Adrenal gland (tissue), 12 donors: ENCODE measurements around the gene ROR2. TPM values are rescaled to one million over a fixed set of nuclear protein-coding genes. Genes with fewer than 3 reads are reported as not detected.
A peak's percentile ranks its signal among the peaks of the same experiment; 100 is the strongest.

Experiments used
- DNase-seq, 7 donors: peaks; one replicate each; pipeline ENCODE4 v3.0.0-alpha.2; 2019 to 2020
- H3K27ac ChIP-seq, 5 donors: fragments of 200-600 bp; sonication (generic) in 4 of 5; 1 replicate in 3 of 5; 2 replicates in 2 of 5; pipeline versions ENCODE4 v1.5.1 to v1.8.0; 2016 to 2020; ENCODE audit warnings: mild to moderate bottlenecking in 1 of 5
- H3K27me3 ChIP-seq: fragments of 200-600 bp; 2 replicates; pipeline ENCODE4 v1.8.0; 2021
- H3K36me3 ChIP-seq, 2 donors: fragments of 200-600 bp; replicated peaks in 1 of 2; 1 replicate in 1 of 2; 2 replicates in 1 of 2; pipeline versions ENCODE4 v1.5.1 to v1.8.0; 2018 to 2022
- H3K4me1 ChIP-seq, 2 donors: fragments of 200-600 bp; replicated peaks in 1 of 2; 1 replicate in 1 of 2; 2 replicates in 1 of 2; pipeline versions ENCODE4 v1.5.1 to v1.8.0; 2018 to 2021
- H3K4me3 ChIP-seq, 4 donors: fragments of 200-600 bp; sonication (generic) in 3 of 4; one replicate each; pipeline ENCODE4 v1.5.1; 2016 to 2018
- H3K9me3 ChIP-seq, 3 donors: fragments of 200-600 bp; sonication (generic) in 1 of 3; replicated peaks in 1 of 3; 1 replicate in 2 of 3; 2 replicates in 1 of 3; pipeline versions ENCODE4 v1.5.1 to v1.8.0; 2016 to 2021
- CTCF ChIP-seq, 6 experiments: fragments of 450-650 bp in 4 of 6; fragments of 200-600 bp in 2 of 6; sonication (generic) in 1 of 6; IDR thresholded peaks; 1 replicate in 5 of 6; 2 replicates in 1 of 6; pipeline versions ENCODE4 v1.5.1 to v1.8.0; 2016 to 2021; ENCODE audit warnings: antibody characterized with exemption in 6 of 6, mild to moderate bottlenecking in 2 of 6, moderate library complexity in 1 of 6
- POLR2A ChIP-seq, 2 donors: fragments of 450-650 bp; IDR thresholded peaks; one replicate each; pipeline ENCODE4 v1.6.1; 2017; ENCODE audit warnings: antibody characterized with exemption in 2 of 2, mild to moderate bottlenecking in 2 of 2, moderate library complexity in 1 of 2
- WGBS, 4 donors: extraction: QIAGEN DNeasy Blood & Tissue Kit in 2 of 4; methylation state at CpG; one replicate each; pipeline versions ENCODE4 v1.1.5 to v1.1.7; 2013 to 2017; 5-methylcytosine and 5-hydroxymethylcytosine counted together
- intact Hi-C, 2 donors: fragments of 100-400 bp; cut with DNase I; formaldehyde crosslinking; loops; one replicate each; pipeline versions ENCODE4 v1.14.1 to v1.15.0; 2022 to 2023
- polyA plus RNA-seq, 3 donors: library from polyadenylated mRNA; stranded (reverse); fragments of 200-250 nt in 2 of 3; fragments of 350-450 nt in 1 of 3; fragmentation: Illumina TruSeq in 1 of 3; extraction: RNeasy Lipid Tissue Mini Kit (QIAGEN cat#74804) in 1 of 3; gene quantifications; one replicate each; pipeline ENCODE4 v1.2.3, GENCODE V29; 2013 to 2014
- total RNA-seq, 9 donors: library from RNA; depleted of rRNA in 4 of 9; stranded (reverse); fragments of >200 nt in 4 of 9; fragments of 120-200 nt in 1 of 9; fragmentation: NEBNext Ultra II Directional in 1 of 9; extraction: Animal tissue kit (Norgen Biotek cat#: 25700) in 1 of 9; gene quantifications; one replicate each; pipeline versions ENCODE4 v1.1.0 to v1.2.4, GENCODE V29; 2013 to 2023
- donor health status: healthy with polysubstance abuse.
- donor health status: Bipolar disorder and iron deficiency.
- donor health status: DM: yes; HTN: yes; CAD: no.
- donor health status: DM: no; HTN: no; CAD: no.
- donor health status: DM: no; HTN: no; CAD: no.
- donor health status: DM: yes; HTN: yes; CAD: no.

Gene ROR2
- total and polyA plus RNA-seq, 12 donors = 3.9 to 23.9 (median 11.4) TPM

- no peak for DNase-seq
- no peak overlapping the region for H3K4me3 ChIP-seq
- no peak overlapping the region for H3K27ac ChIP-seq
- TF ChIP-seq CTCF (IDR thresholded peaks at IDR 0.05) = no peak
- TF ChIP-seq POLR2A (IDR thresholded peaks at IDR 0.05) = no peak
- intact Hi-C loops = no loop called here
- no peaks in the 10 kb centered on the region for H3K36me3 ChIP-seq
- H3K27me3 ChIP-seq = no peaks in the 10 kb centered on the region
- 88 to 91% (median 90%) methylated on average over 4 of the region's 4 CpGs for WGBS, 4 donors
- no peaks in the 10 kb centered on the region for H3K9me3 ChIP-seq
- peaks cover 0 to 26% of the 10 kb centered on the region in 2 donors for H3K4me1 ChIP-seq
Observed at GRCh38 chr9:91882627-91883026, 67.4 kb downstream of the ROR2 start.

GRCh38 chr9:91880378-91880972 lies 69.6 kb downstream of the ROR2 start:
- Histone ChIP-seq H3K4me1 (peaks cover under 1 to 25% of the 10 kb centered on the region in 2 donors), H3K27me3 (no peaks in the 10 kb centered on the region), H3K27ac (peak overlapping the region in 2 of 5 donors; percentile 0 to 32), H3K4me3 (no peak overlapping the region), H3K36me3 (no peaks in the 10 kb centered on the region), H3K9me3 (no peaks in the 10 kb centered on the region)
- 54 to 67% (median 61%) methylated on average over 3 of the region's 3 CpGs for WGBS, 4 donors
- TF ChIP-seq POLR2A (IDR thresholded peaks at IDR 0.05) = no peak
- TF ChIP-seq CTCF (IDR thresholded peaks at IDR 0.05) = no peak
- DNase-seq = peak in 6 of 7 donors; percentile 48 to 76 (median 66)
- intact Hi-C loops = no loop called here

GRCh38 chr9:91879231-91879630 lies 70.8 kb downstream of the ROR2 start:
- no peak for DNase-seq
- Histone ChIP-seq H3K36me3 (no peaks in the 10 kb centered on the region), H3K4me3 (no peak overlapping the region), H3K27me3 (no peaks in the 10 kb centered on the region), H3K27ac (peak overlapping the region in 1 of 5 donors; percentile 1), H3K4me1 (peaks cover 6 to 19% of the 10 kb centered on the region in 2 donors), H3K9me3 (no peaks in the 10 kb centered on the region)
- intact Hi-C loops = no loop called here
- TF ChIP-seq POLR2A (IDR thresholded peaks at IDR 0.05) (no peak), CTCF (IDR thresholded peaks at IDR 0.05) (no peak)
- WGBS, 4 donors = 88 to 100% (median 93%) methylated on average over 1 of the region's 1 CpG

- Histone ChIP-seq H3K4me3 (no peak overlapping the region), H3K27ac (no peak overlapping the region), H3K36me3 (no peaks in the 10 kb centered on the region), H3K9me3 (no peaks in the 10 kb centered on the region), H3K27me3 (no peaks in the 10 kb centered on the region), H3K4me1 (peaks cover 5 to 6% of the 10 kb centered on the region in 2 donors)
- 76 to 83% (median 79%) methylated on average over 6 of the region's 6 CpGs for WGBS, 4 donors
- TF ChIP-seq CTCF (IDR thresholded peaks at IDR 0.05) (no peak), POLR2A (IDR thresholded peaks at IDR 0.05) (no peak)
- intact Hi-C loops = no loop called here
- DNase-seq = peak in 1 of 7 donors; percentile 72
Observed at GRCh38 chr9:91873637-91874051, 76.4 kb downstream of the ROR2 start.
